ENCODE data around the gene TCF4.

DNA sequence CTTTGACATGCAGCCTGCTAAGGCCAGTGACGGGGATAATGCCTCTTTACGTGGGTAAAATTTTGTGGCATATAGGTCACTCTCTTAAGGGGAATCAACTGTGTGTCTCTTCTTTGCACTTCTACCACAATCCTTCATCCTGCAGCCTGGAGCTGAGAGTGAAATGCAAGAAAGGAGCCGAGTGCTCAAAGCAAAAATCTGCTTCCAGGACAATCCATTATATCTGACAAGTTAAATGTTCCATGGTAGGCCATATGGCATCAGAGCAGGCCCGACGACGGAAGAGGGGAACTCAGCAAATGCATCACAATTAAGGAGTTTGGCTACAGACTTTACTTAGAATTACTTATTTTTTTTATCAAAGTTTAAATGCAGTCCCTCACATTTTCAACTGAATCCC lies 171.2 kb downstream of the TCF4 start:
- TF ChIP-seq CTCF (conservative IDR thresholded peaks at IDR 0.05; ENCODE audit: low read depth in 2 of 2) = no peak
- TF ChIP-seq NANOG (IDR thresholded peaks at IDR 0.05; ENCODE audit: borderline replicate concordance) = no peak
- TF ChIP-seq EZH2 (IDR thresholded peaks at IDR 0.05; ENCODE audit: low read depth, unreplicated experiment) = no peak
- no peak for TF ChIP-seq ZNF114 (CRISPR knock-in tag; IDR thresholded peaks at IDR 0.05)
- no peak for TF ChIP-seq REST (IDR thresholded peaks at IDR 0.05; ENCODE audit: unreplicated experiment)
- no peak for TF ChIP-seq POLR2AphosphoS5 (IDR thresholded peaks at IDR 0.05; ENCODE audit: low read depth)
- TF ChIP-seq JUNB (IDR thresholded peaks at IDR 0.05; ENCODE audit: unreplicated experiment) = no peak

Measured in GM23338 (cell line).